ENCODE data around the gene SH3BP5L.

GRCh38 chr1:248817065-248817464, 8.7 kb downstream of the SH3BP5L start:
- TF ChIP-seq CTCF (IDR thresholded peaks at IDR 0.05) = no peak
- no peak for TF ChIP-seq POLR2A (IDR thresholded peaks at IDR 0.05)

Measured in testis (tissue), 2 donors.